HepG2 (cell line): ENCODE results near the gene SRP68. TPM values are rescaled to one million over a fixed set of nuclear protein-coding genes. Genes with fewer than 3 reads are reported as not detected.

Experiments used
- DRAP1 ChIP-seq: IDR thresholded peaks from 2 replicates; pipeline ENCODE4 v1.6.1; 2016; ENCODE audit warnings: missing genetic modification reagents, missing compliant biosample characterization
- FOXK1 ChIP-seq: sonication (generic); formaldehyde crosslinking; IDR thresholded peaks from 2 replicates; pipeline ENCODE4 v1.4.0; 2020; ENCODE audit warnings: low read depth, missing genetic modification reagents, borderline replicate concordance
- GATAD1 ChIP-seq: IDR thresholded peaks from 2 replicates; pipeline ENCODE4 v1.6.1; 2016; ENCODE audit warnings: missing genetic modification reagents, missing compliant biosample characterization
- KDM2A ChIP-seq: sonication (generic); formaldehyde crosslinking; IDR thresholded peaks from 2 replicates; pipeline ENCODE4 v1.4.0; 2020; ENCODE audit warnings: low read depth, missing genetic modification reagents, borderline replicate concordance
- KDM3A ChIP-seq: IDR thresholded peaks from 2 replicates; pipeline ENCODE4 v1.6.1; 2018; ENCODE audit warnings: low read depth, missing compliant biosample characterization
- KLF13 ChIP-seq: sonication (generic); formaldehyde crosslinking; IDR thresholded peaks from 2 replicates; pipeline ENCODE4 v1.4.0; 2020; ENCODE audit warnings: mild to moderate bottlenecking, missing genetic modification reagents
- LBX2 ChIP-seq: sonication (generic); formaldehyde crosslinking; IDR thresholded peaks from 2 replicates; pipeline ENCODE4 v1.5.0; 2020; ENCODE audit warnings: missing genetic modification reagents, mild to moderate bottlenecking, borderline replicate concordance
- PATZ1 ChIP-seq: sonication (generic); formaldehyde crosslinking; IDR thresholded peaks from 2 replicates; pipeline ENCODE4 v1.4.0; 2020; ENCODE audit warnings: missing genetic modification reagents
- RBM39 ChIP-seq: fragments of 200-400 bp; formaldehyde crosslinking; IDR thresholded peaks from one replicate; pipeline ENCODE4 v1.6.1; 2018; ENCODE audit warnings: antibody characterized with exemption, mild to moderate bottlenecking, low read depth, low read length; ENCODE audit not compliant: poor library complexity, severe bottlenecking
- SP4 ChIP-seq: sonication (generic); formaldehyde crosslinking; IDR thresholded peaks from 2 replicates; pipeline ENCODE4 v1.8.1; 2023; ENCODE audit warnings: mild to moderate bottlenecking, missing genetic modification reagents
- TEAD3 ChIP-seq: optimal IDR thresholded peaks from 2 replicates; pipeline ENCODE3; 2016; ENCODE audit warnings: borderline replicate concordance
- TGIF2 ChIP-seq: IDR thresholded peaks from 2 replicates; pipeline ENCODE4 v1.6.1; 2016; ENCODE audit warnings: control low read depth, missing compliant biosample characterization
- ZMAT5 ChIP-seq: sonication (generic); formaldehyde crosslinking; IDR thresholded peaks from 2 replicates; pipeline ENCODE4 v1.5.0; 2020; ENCODE audit warnings: mild to moderate bottlenecking, low read depth, missing genetic modification reagents, borderline replicate concordance
- ZNF446 ChIP-seq: sonication (generic); formaldehyde crosslinking; IDR thresholded peaks from 2 replicates; pipeline ENCODE4 v1.5.0; 2020; ENCODE audit warnings: mild to moderate bottlenecking, missing genetic modification reagents
- ZNF772 ChIP-seq: sonication (generic); formaldehyde crosslinking; IDR thresholded peaks from 2 replicates; pipeline ENCODE4 v1.5.0; 2020; ENCODE audit warnings: mild to moderate bottlenecking, missing genetic modification reagents
- polyA plus RNA-seq, 8 experiments: library from polyadenylated mRNA; depleted of rRNA in 3 of 8; stranded (reverse) in 7 of 8; unstranded in 1 of 8; fragments of >200 nt; fragmentation: Illumina TruSeq in 4 of 8; extraction: Trizol in 4 of 8; gene quantifications; 2 replicates each; pipeline versions ENCODE4 v1.2.1 to v1.2.3, GENCODE V29; 2011 to 2016; ENCODE audit warnings: low read depth in 4 of 8, missing spikeins in 1 of 8, mixed read lengths in 1 of 8; ENCODE audit not compliant: insufficient read depth in 1 of 8
- total RNA-seq, 5 experiments: library from RNA; depleted of rRNA; stranded (reverse); fragments of >200 nt; fragmentation: Illumina TruSeq; extraction: Trizol; gene quantifications; 2 replicates each; pipeline ENCODE4 v1.2.3, GENCODE V29; 2016; ENCODE audit warnings: low read depth in 1 of 5
- TF ChIP-seq, protein P1 (sequence below): sonication (generic); formaldehyde crosslinking; IDR thresholded peaks from 2 replicates; pipeline ENCODE4 v1.5.0; 2020; ENCODE audit warnings: missing genetic modification reagents
- TF ChIP-seq, protein P2 (sequence below): IDR thresholded peaks from 2 replicates; pipeline ENCODE4 v1.6.1; 2016; ENCODE audit warnings: low read depth, control low read depth
- TF ChIP-seq, protein P3 (sequence below), 2 experiments: sonication (generic) in 1 of 2; formaldehyde crosslinking in 1 of 2; IDR thresholded peaks; 2 replicates each; pipeline versions ENCODE4 v1.4.0 to v1.6.1; 2016 to 2020; ENCODE audit warnings: borderline replicate concordance in 1 of 2, low read depth in 1 of 2, mild to moderate bottlenecking in 1 of 2, missing genetic modification reagents in 1 of 2

Gene SRP68
- total and polyA plus RNA-seq, 2 of the 13 experiments (the other 11 are each of a cell fraction or from before 2014, with no cell fraction given), result 39.8 to 74.3 TPM

- TF ChIP-seq KDM3A (CRISPR knock-in tag) (0 out of 2 replicates have a peak, but pooled peaks have one; percentile 6), PATZ1 (no peak), TGIF2 (CRISPR knock-in tag) (no peak), ZNF446 (no peak), TEAD3 (CRISPR knock-in tag) (no peak), GATAD1 (0 out of 2 replicates have a peak, but pooled peaks have one; percentile 22), LBX2 (CRISPR knock-in tag) (0 out of 2 replicates have a peak, but pooled peaks have one; percentile 55), RBM39 (peak; percentile 24), ZMAT5 (no peak), FOXK1 (no peak), KDM2A (CRISPR knock-in tag) (peak; percentile 73), ZNF772 (CRISPR knock-in tag) (no peak), SP4 (no peak), DRAP1 (no peak), KLF13 (no peak)
- TF ChIP-seq, protein P1, sequence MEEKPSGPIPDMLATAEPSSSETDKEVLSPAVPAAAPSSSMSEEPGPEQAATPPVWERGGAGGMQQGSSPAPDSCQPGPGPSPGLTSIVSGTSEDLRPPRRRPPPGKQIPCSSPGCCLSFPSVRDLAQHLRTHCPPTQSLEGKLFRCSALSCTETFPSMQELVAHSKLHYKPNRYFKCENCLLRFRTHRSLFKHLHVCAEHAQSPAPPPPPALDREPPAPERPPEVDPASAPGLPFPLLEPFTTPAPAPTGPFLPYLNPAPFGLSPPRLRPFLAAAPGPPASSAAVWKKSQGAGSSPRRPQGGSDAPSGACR (CRISPR knock-in tag), result no peak
- TF ChIP-seq, protein P2, sequence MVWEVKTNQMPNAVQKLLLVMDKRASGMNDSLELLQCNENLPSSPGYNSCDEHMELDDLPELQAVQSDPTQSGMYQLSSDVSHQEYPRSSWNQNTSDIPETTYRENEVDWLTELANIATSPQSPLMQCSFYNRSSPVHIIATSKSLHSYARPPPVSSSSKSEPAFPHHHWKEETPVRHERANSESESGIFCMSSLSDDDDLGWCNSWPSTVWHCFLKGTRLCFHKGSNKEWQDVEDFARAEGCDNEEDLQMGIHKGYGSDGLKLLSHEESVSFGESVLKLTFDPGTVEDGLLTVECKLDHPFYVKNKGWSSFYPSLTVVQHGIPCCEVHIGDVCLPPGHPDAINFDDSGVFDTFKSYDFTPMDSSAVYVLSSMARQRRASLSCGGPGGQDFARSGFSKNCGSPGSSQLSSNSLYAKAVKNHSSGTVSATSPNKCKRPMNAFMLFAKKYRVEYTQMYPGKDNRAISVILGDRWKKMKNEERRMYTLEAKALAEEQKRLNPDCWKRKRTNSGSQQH, result no peak
- TF ChIP-seq, protein P3, sequence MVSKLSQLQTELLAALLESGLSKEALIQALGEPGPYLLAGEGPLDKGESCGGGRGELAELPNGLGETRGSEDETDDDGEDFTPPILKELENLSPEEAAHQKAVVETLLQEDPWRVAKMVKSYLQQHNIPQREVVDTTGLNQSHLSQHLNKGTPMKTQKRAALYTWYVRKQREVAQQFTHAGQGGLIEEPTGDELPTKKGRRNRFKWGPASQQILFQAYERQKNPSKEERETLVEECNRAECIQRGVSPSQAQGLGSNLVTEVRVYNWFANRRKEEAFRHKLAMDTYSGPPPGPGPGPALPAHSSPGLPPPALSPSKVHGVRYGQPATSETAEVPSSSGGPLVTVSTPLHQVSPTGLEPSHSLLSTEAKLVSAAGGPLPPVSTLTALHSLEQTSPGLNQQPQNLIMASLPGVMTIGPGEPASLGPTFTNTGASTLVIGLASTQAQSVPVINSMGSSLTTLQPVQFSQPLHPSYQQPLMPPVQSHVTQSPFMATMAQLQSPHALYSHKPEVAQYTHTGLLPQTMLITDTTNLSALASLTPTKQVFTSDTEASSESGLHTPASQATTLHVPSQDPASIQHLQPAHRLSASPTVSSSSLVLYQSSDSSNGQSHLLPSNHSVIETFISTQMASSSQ (IDR thresholded peaks at IDR 0.05; ENCODE audit: low read depth), result no peak
- TF ChIP-seq, protein P3 (CRISPR knock-in tag; IDR thresholded peaks at IDR 0.05; ENCODE audit: borderline replicate concordance), result 0 out of 2 replicates have a peak, but pooled peaks have one; percentile 30
These were observed 7.8 kb upstream of the SRP68 start (continued) for GRCh38 chr17:76079956-76080767.
